ENCODE data around the gene TNFRSF6B. TPM values are rescaled to one million over a fixed set of nuclear protein-coding genes. Genes with fewer than 3 reads are reported as not detected.

TNFRSF6B gene
- total and polyA plus RNA-seq, 2 donors (not counting 3 experiments of a cell fraction or from before 2014, with no cell fraction given): 0.69 to 11.3 TPM

GRCh38 chr20:63734111-63734945 lies 37.9 kb downstream of the TNFRSF6B start:
- Histone ChIP-seq H3K4me2 (ENCODE audit: insufficient read depth, low read length) (no peak overlapping the region), H2AFZ (ENCODE audit: low read depth, low read length) (no peak overlapping the region), H3K4me1 (ENCODE audit: control insufficient read depth, extremely low read depth, insufficient read depth, low read length) (no peaks in the 10 kb centered on the region), H3K4me3 (replicated peaks in 1 of 3; ENCODE audit: insufficient read depth in 1 of 3, low read depth in 1 of 3, low read length in 3 of 3) (no peak overlapping the region), H3K27me3 (ENCODE audit: control insufficient read depth in 2 of 2, insufficient read depth in 2 of 2, low read length in 2 of 2) (no peaks in the 10 kb centered on the region), H3K9me3 (replicated peaks; ENCODE audit: control insufficient read depth, insufficient read depth, low read length) (no peaks in the 10 kb centered on the region), H3K27ac (ENCODE audit: insufficient read depth, low read depth, low read length) (no peak overlapping the region), H3K9me1 (replicated peaks; ENCODE audit: control insufficient read depth, extremely low read depth, insufficient read depth, low read length) (no peaks in the 10 kb centered on the region), H3K9ac (replicated peaks; ENCODE audit: extremely low read depth, insufficient read depth, low read length) (no peak overlapping the region), H4K20me1 (replicated peaks; ENCODE audit: control insufficient read depth, extremely low read depth, insufficient read depth, low read length) (no peaks in the 10 kb centered on the region), H3K36me3 (ENCODE audit: control insufficient read depth in 2 of 2, extremely low read depth in 1 of 2, insufficient read depth in 2 of 2, low read length in 2 of 2) (peaks cover 0 to 25% of the 10 kb centered on the region in 2 experiments), H3K79me2 (ENCODE audit: control insufficient read depth, insufficient read depth, low read length) (peaks cover 14% of the 10 kb centered on the region)
- ChIA-PET POLR2A (no interaction called here), CTCF (interaction anchor here (0.6 to 2.1 kb wide), 2 partner anchors 20 to 26 kb away, joined by 3 to 7 read pairs; partner anchors contain the start of genes ARFRP1 and ZGPAT)
- FAIRE-seq (no peak), DNase-seq (ENCODE audit: low read depth, low spot score) (no peak)
- dilution Hi-C loops (cut with MboI; ENCODE audit: extremely low pct_ligation_motif_present, low sequenced_read_pairs): no loop called here
- intact Hi-C loops (cut with micrococcal nuclease): no loop called here
- TF ChIP-seq EZH2 (IDR thresholded peaks at IDR 0.05; ENCODE audit: borderline replicate concordance, low read depth, low read length, severe bottlenecking) (no peak), CTCF (IDR thresholded peaks at IDR 0.05; ENCODE audit: extremely low read depth in 1 of 2, insufficient read depth in 1 of 2, low read depth in 1 of 2, low read length in 2 of 2) (no peak), MAX (IDR thresholded peaks at IDR 0.05; ENCODE audit: insufficient read depth, insufficient read length) (no peak), MYC (IDR thresholded peaks at IDR 0.05; ENCODE audit: low read depth, low read length) (no peak), POLR2AphosphoS5 (IDR thresholded peaks at IDR 0.05; ENCODE audit: insufficient read depth, low read depth, low read length) (no peak), GATA2 (IDR thresholded peaks at IDR 0.05; ENCODE audit: insufficient read depth, insufficient read length, low read depth, low read length) (no peak), POLR2A (IDR thresholded peaks at IDR 0.05; ENCODE audit: low read depth, low read length) (no peak), JUN (IDR thresholded peaks at IDR 0.05; ENCODE audit: borderline replicate concordance, insufficient read depth, insufficient read length, low read depth) (no peak), FOS (IDR thresholded peaks at IDR 0.05; ENCODE audit: borderline replicate concordance, insufficient read depth, low read length) (no peak)
- BruUV-seq (replicated peaks): no TSS peak
